Parathyroid adenoma (tissue), 2 donors: ENCODE measurements around the gene COPZ2.

Experiments
- H2AFZ ChIP-seq: fragments of 300-600 bp; sonication (generic); one replicate; pipeline ENCODE4 v1.7.0; 2017; ENCODE audit warnings: antibody characterized with exemption, mild to moderate bottlenecking
- H3K27ac ChIP-seq: fragments of 300-600 bp; sonication (generic); one replicate; pipeline ENCODE4 v1.7.0; 2017
- H3K27me3 ChIP-seq: fragments of 300-600 bp; sonication (generic); one replicate; pipeline ENCODE4 v1.7.0; 2017; ENCODE audit warnings: low read length; ENCODE audit not compliant: control insufficient read depth, insufficient read depth
- H3K36me3 ChIP-seq: fragments of 300-600 bp; sonication (generic); one replicate; pipeline ENCODE4 v1.7.0; 2017; ENCODE audit warnings: low read length; ENCODE audit not compliant: control insufficient read depth, insufficient read depth
- H3K4me1 ChIP-seq: fragments of 300-600 bp; sonication (generic); one replicate; pipeline ENCODE4 v1.7.0; 2017; ENCODE audit warnings: control low read depth
- H3K4me2 ChIP-seq: fragments of 300-600 bp; sonication (generic); one replicate; pipeline ENCODE4 v1.7.0; 2017; ENCODE audit warnings: low read length
- H3K4me3 ChIP-seq: fragments of 300-600 bp; sonication (generic); one replicate; pipeline ENCODE4 v1.7.0; 2017; ENCODE audit warnings: low read depth, low read length
- H3K79me2 ChIP-seq: fragments of 300-600 bp; sonication (generic); one replicate; pipeline ENCODE4 v1.7.0; 2017; ENCODE audit warnings: control low read depth
- H3K9ac ChIP-seq: fragments of 300-600 bp; sonication (generic); one replicate; pipeline ENCODE4 v1.7.0; 2017; ENCODE audit warnings: mild to moderate bottlenecking
- H3K9me3 ChIP-seq: fragments of 300-600 bp; sonication (generic); one replicate; pipeline ENCODE4 v1.7.0; 2017; ENCODE audit warnings: low read length; ENCODE audit not compliant: control insufficient read depth
- CTCF ChIP-seq: fragments of 300-600 bp; sonication (generic); IDR thresholded peaks from one replicate; pipeline ENCODE4 v1.7.0; 2017; ENCODE audit warnings: antibody characterized with exemption, mild to moderate bottlenecking
- donor health status: primary hyperparathyroidism.

Gene COPZ2

GRCh38 chr17:48011405-48012150 lies 26.0 kb downstream of the COPZ2 start:
- H3K9me3 ChIP-seq: no peaks in the 10 kb centered on the region
- H3K27ac ChIP-seq: no peak overlapping the region
- H3K4me3 ChIP-seq: no peak overlapping the region
- peak overlapping the region; percentile 64 for H3K4me2 ChIP-seq
- peak overlapping the region; percentile 92 for H2AFZ ChIP-seq
- H3K79me2 ChIP-seq: no peaks in the 10 kb centered on the region
- H3K27me3 ChIP-seq: no peaks in the 10 kb centered on the region
- H3K4me1 ChIP-seq: peaks cover 19% of the 10 kb centered on the region
- no peaks in the 10 kb centered on the region for H3K36me3 ChIP-seq
- peak; percentile 41 for TF ChIP-seq CTCF
- H3K9ac ChIP-seq: no peak overlapping the region

- Histone ChIP-seq H3K4me1 (peaks cover 24% of the 10 kb centered on the region), H3K79me2 (no peaks in the 10 kb centered on the region), H3K36me3 (no peaks in the 10 kb centered on the region), H3K9ac (no peak overlapping the region), H3K27me3 (no peaks in the 10 kb centered on the region), H2AFZ (no peak overlapping the region), H3K4me2 (no peak overlapping the region), H3K27ac (no peak overlapping the region), H3K9me3 (no peaks in the 10 kb centered on the region), H3K4me3 (no peak overlapping the region)
- no peak for TF ChIP-seq CTCF
Observed at GRCh38 chr17:48010193-48010592, 27.4 kb downstream of the COPZ2 start.

- Histone ChIP-seq H3K27me3 (no peaks in the 10 kb centered on the region), H3K79me2 (no peaks in the 10 kb centered on the region), H3K27ac (no peak overlapping the region), H2AFZ (no peak overlapping the region), H3K4me1 (peaks cover 37% of the 10 kb centered on the region), H3K9me3 (no peaks in the 10 kb centered on the region), H3K9ac (no peak overlapping the region), H3K4me3 (no peak overlapping the region), H3K4me2 (no peak overlapping the region), H3K36me3 (no peaks in the 10 kb centered on the region)
- TF ChIP-seq CTCF: no peak
Observed at GRCh38 chr17:48006936-48007709, 30.5 kb downstream of the COPZ2 start.

- Histone ChIP-seq H2AFZ (peak overlapping the region; percentile 48), H3K9me3 (no peaks in the 10 kb centered on the region), H3K36me3 (no peaks in the 10 kb centered on the region), H3K4me3 (no peak overlapping the region), H3K79me2 (no peaks in the 10 kb centered on the region), H3K4me2 (no peak overlapping the region), H3K27me3 (no peaks in the 10 kb centered on the region), H3K9ac (no peak overlapping the region), H3K27ac (peak overlapping the region; percentile 21), H3K4me1 (peaks cover 32% of the 10 kb centered on the region)
- TF ChIP-seq CTCF: no peak
Observed at GRCh38 chr17:48004983-48005382, 32.6 kb downstream of the COPZ2 start.
